NCI-H1694 (cell line): ENCODE results near the gene CD320.
"Not testable (repeated sequence)": the region's sequence is repeated elsewhere in the genome, so short reads cannot be mapped to it uniquely, and the experiment has no call there.

Source experiments
- DNase-seq: peaks from one replicate; lab custom pipeline; 2025; lab: John Stamatoyannopoulos, UW

CD320 gene

GRCh38 chr19:8307965-8308866 is at the start of gene CD320:
Gene CD320, minus strand, starts transcription at chr19:8308358. Its CDS starts 68 bp downstream, at chr19:8308290.
- peak; percentile 83 for DNase-seq

- no peak for DNase-seq
Observed at GRCh38 chr19:8357007-8357521, 48.9 kb upstream of the CD320 start.

- no peak for DNase-seq
Observed at GRCh38 chr19:8355631-8356402, 47.7 kb upstream of the CD320 start.

GRCh38 chr19:8352845-8353244 is 44.7 kb upstream of the CD320 start:
- DNase-seq: not testable (repeated sequence)

GRCh38 chr19:8352134-8352827 is 44.1 kb upstream of the CD320 start:
- DNase-seq: no peak

- DNase-seq: not testable (repeated sequence)
Observed at GRCh38 chr19:8349629-8350372, 41.6 kb upstream of the CD320 start.

GRCh38 chr19:8343483-8343844 is 35.3 kb upstream of the CD320 start:
- DNase-seq: no peak

- peak; percentile 68 for DNase-seq
Observed at GRCh38 chr19:8342684-8343482, 34.7 kb upstream of the CD320 start, which contains the start of gene KANK3. Gene KANK3, minus strand, starts transcription at chr19:8343262. Its CDS starts 5,434 bp downstream, at chr19:8337828.

GRCh38 chr19:8342316-8342683 is 34.1 kb upstream of the CD320 start:
- no peak for DNase-seq

- not testable (repeated sequence) for DNase-seq
Observed at GRCh38 chr19:8341504-8341903, 33.3 kb upstream of the CD320 start.

GRCh38 chr19:8340341-8341096 is 32.4 kb upstream of the CD320 start:
- DNase-seq: no peak

- no peak for DNase-seq
Observed at GRCh38 chr19:8338835-8339234, 30.7 kb upstream of the CD320 start.

GRCh38 chr19:8337728-8338127 is 29.6 kb upstream of the CD320 start:
- DNase-seq: no peak

GRCh38 chr19:8336660-8337059 is 28.5 kb upstream of the CD320 start:
- no peak for DNase-seq

GRCh38 chr19:8336072-8336569 is 28.0 kb upstream of the CD320 start:
- DNase-seq: no peak

GRCh38 chr19:8335343-8336071 is 27.3 kb upstream of the CD320 start:
- no peak for DNase-seq

- no peak for DNase-seq
Observed at GRCh38 chr19:8334458-8335342, 26.5 kb upstream of the CD320 start.
